ENCODE measurements around the gene LYPD6B. TPM values are rescaled to one million over a fixed set of nuclear protein-coding genes. Genes with fewer than 3 reads are reported as not detected.

The LYPD6B gene
- total RNA-seq, 2 donors from 2014 or later: 12.6 to 14.5 TPM

DNA sequence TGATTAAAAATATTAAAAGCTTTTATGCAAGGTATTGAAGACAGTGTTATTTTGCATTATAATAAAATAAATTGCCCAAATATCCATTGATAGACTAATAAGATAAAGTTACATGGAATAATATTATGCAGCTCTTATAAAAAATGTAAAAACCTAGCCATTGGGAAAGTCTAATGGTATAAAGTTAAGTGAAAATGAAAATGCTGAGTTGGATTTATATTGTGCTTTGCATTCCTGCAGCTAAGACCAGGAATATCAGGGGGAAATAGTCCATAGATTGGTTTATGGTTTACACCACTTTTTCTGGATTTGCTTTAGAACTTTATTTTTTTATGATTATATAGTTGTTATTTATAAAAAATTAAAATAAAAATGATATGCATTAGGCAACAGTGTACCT lies 46.1 kb upstream of the LYPD6B start:
- H3K4me3 Mint-ChIP-seq: no peak overlapping the region
- H3K9me3 ChIP-seq (ENCODE audit: control insufficient read depth, low read length): no peaks in the 10 kb centered on the region
- H3K27me3 ChIP-seq (ENCODE audit: control insufficient read depth, insufficient read depth, low read length, poor library complexity, severe bottlenecking): no peaks in the 10 kb centered on the region
- no peak for DNase-seq
- no peak overlapping the region for H3K4me3 ChIP-seq (ENCODE audit: low read length)
- H3K9ac ChIP-seq (ENCODE audit: extremely low read depth, low read length, poor library complexity, severe bottlenecking): no peak overlapping the region
- H3K4me1 ChIP-seq (ENCODE audit: control insufficient read depth, insufficient read depth, low read length): no peaks in the 10 kb centered on the region
- H3K36me3 ChIP-seq (ENCODE audit: control insufficient read depth, insufficient read depth, low read length): peaks cover 26% of the 10 kb centered on the region
- H3K36me3 Mint-ChIP-seq (ENCODE audit: low read depth): peaks cover 27% of the 10 kb centered on the region
- no peaks in the 10 kb centered on the region for H3K9me3 Mint-ChIP-seq
- H3K27me3 Mint-ChIP-seq (ENCODE audit: insufficient read depth): no peaks in the 10 kb centered on the region
- H3K4me1 Mint-ChIP-seq: no peaks in the 10 kb centered on the region
- TF ChIP-seq, protein P1, sequence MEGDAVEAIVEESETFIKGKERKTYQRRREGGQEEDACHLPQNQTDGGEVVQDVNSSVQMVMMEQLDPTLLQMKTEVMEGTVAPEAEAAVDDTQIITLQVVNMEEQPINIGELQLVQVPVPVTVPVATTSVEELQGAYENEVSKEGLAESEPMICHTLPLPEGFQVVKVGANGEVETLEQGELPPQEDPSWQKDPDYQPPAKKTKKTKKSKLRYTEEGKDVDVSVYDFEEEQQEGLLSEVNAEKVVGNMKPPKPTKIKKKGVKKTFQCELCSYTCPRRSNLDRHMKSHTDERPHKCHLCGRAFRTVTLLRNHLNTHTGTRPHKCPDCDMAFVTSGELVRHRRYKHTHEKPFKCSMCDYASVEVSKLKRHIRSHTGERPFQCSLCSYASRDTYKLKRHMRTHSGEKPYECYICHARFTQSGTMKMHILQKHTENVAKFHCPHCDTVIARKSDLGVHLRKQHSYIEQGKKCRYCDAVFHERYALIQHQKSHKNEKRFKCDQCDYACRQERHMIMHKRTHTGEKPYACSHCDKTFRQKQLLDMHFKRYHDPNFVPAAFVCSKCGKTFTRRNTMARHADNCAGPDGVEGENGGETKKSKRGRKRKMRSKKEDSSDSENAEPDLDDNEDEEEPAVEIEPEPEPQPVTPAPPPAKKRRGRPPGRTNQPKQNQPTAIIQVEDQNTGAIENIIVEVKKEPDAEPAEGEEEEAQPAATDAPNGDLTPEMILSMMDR (conservative IDR thresholded peaks at IDR 0.05): no peak
- no peak overlapping the region for H3K27ac Mint-ChIP-seq
- H3K27ac ChIP-seq (ENCODE audit: low read depth, low read length): no peak overlapping the region

DNA sequence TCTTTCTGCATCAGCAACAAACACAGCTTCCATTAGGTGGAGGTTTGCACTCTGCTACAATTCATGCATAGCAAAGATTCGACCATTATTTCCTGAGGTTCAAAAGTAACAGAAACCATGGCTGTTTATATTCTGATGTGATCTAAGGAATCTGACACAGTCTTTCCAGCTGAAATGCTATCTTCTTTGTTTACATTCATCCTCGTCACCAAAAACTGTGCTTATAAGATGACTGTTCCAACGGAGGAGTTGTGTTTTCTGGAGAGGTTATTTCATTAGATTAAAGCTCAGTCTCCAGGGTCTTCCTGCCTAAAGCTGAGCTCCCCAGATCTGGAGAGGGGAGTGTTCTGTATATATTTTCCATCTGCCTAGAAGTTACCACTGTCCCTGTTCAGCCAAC lies 45.1 kb upstream of the LYPD6B start:
- Mint-ChIP-seq H3K4me3 (no peak overlapping the region), H3K9me3 (no peaks in the 10 kb centered on the region), H3K36me3 (ENCODE audit: low read depth) (peaks cover 27% of the 10 kb centered on the region), H3K27ac (no peak overlapping the region), H3K27me3 (ENCODE audit: insufficient read depth) (no peaks in the 10 kb centered on the region), H3K4me1 (no peaks in the 10 kb centered on the region)
- H3K9ac ChIP-seq (ENCODE audit: extremely low read depth, low read length, poor library complexity, severe bottlenecking): no peak overlapping the region
- no peak overlapping the region for H3K27ac ChIP-seq (ENCODE audit: low read depth, low read length)
- 94 to 100% methylated on average over 1 to 3 of the region's 3 CpGs for WGBS, 2 experiments (ENCODE audit: insufficient coverage in 1 of 2, insufficient read length in 1 of 2)
- no peaks in the 10 kb centered on the region for H3K27me3 ChIP-seq (ENCODE audit: control insufficient read depth, insufficient read depth, low read length, poor library complexity, severe bottlenecking)
- DNase-seq: no peak
- no peak overlapping the region for H3K4me3 ChIP-seq (ENCODE audit: low read length)
- H3K4me1 ChIP-seq (ENCODE audit: control insufficient read depth, insufficient read depth, low read length): no peaks in the 10 kb centered on the region
- TF ChIP-seq, protein P1 (conservative IDR thresholded peaks at IDR 0.05): no peak
- no peaks in the 10 kb centered on the region for H3K9me3 ChIP-seq (ENCODE audit: control insufficient read depth, low read length)
- H3K36me3 ChIP-seq (ENCODE audit: control insufficient read depth, insufficient read depth, low read length): peaks cover 27% of the 10 kb centered on the region

DNA sequence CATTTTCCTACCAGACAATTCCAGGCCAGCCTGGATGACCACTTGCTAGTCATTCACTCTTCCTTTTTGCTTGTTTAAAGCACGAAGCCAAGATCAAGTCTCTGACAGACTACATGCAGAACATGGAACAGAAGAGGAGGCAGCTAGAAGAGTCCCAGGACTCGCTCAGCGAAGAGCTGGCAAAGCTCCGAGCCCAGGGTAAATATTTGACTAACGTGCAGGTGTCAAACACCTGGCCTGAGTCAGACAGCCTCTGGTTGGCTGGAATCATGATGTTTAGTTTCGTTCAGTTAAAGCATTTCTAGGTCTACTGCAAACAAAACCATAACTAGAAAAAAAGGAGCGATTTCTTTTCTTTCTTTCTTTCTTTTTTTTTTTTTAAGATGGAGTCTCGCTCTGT lies 44.2 kb upstream of the LYPD6B start:
- Mint-ChIP-seq H3K4me1 (peaks cover 6% of the 10 kb centered on the region), H3K36me3 (ENCODE audit: low read depth) (peaks cover 27% of the 10 kb centered on the region), H3K9me3 (no peaks in the 10 kb centered on the region), H3K27ac (no peak overlapping the region), H3K4me3 (no peak overlapping the region), H3K27me3 (ENCODE audit: insufficient read depth) (no peaks in the 10 kb centered on the region)
- TF ChIP-seq, protein P1 (conservative IDR thresholded peaks at IDR 0.05): no peak
- H3K4me1 ChIP-seq (ENCODE audit: control insufficient read depth, insufficient read depth, low read length): no peaks in the 10 kb centered on the region
- no peak overlapping the region for H3K9ac ChIP-seq (ENCODE audit: extremely low read depth, low read length, poor library complexity, severe bottlenecking)
- 93 to 99% methylated on average over 7 to 8 of the region's 8 CpGs for WGBS, 2 experiments (ENCODE audit: insufficient coverage in 1 of 2, insufficient read length in 1 of 2)
- peaks cover 27% of the 10 kb centered on the region for H3K36me3 ChIP-seq (ENCODE audit: control insufficient read depth, insufficient read depth, low read length)
- no peak overlapping the region for H3K27ac ChIP-seq (ENCODE audit: low read depth, low read length)
- no peaks in the 10 kb centered on the region for H3K27me3 ChIP-seq (ENCODE audit: control insufficient read depth, insufficient read depth, low read length, poor library complexity, severe bottlenecking)
- no peak overlapping the region for H3K4me3 ChIP-seq (ENCODE audit: low read length)
- no peaks in the 10 kb centered on the region for H3K9me3 ChIP-seq (ENCODE audit: control insufficient read depth, low read length)
- no peak for DNase-seq
